PFSK-1 (cell line): ENCODE measurements around the gene IGSF21.

Source experiments
- FOXP2 ChIP-seq: optimal IDR thresholded peaks from 2 replicates; pipeline ENCODE3; 2011; ENCODE audit warnings: borderline replicate concordance, control low read depth, inconsistent platforms; ENCODE audit not compliant: insufficient read depth; ENCODE audit errors: extremely low read length, extremely low read depth
- POLR2AphosphoS5 ChIP-seq: IDR thresholded peaks from 2 replicates; pipeline ENCODE4 v1.6.1; 2012; ENCODE audit warnings: low read depth, mild to moderate bottlenecking, control low read depth, low read length, moderate library complexity
- REST ChIP-seq, 2 experiments: IDR thresholded peaks; 2 replicates each; pipeline versions ENCODE4 v1.6.1 to v1.8.0; 2011 to 2012; ENCODE audit warnings: low read depth in 2 of 2, low read length in 2 of 2, control low read depth in 1 of 2, inconsistent platforms in 1 of 2, mild to moderate bottlenecking in 1 of 2, moderate library complexity in 1 of 2; ENCODE audit not compliant: insufficient read depth in 1 of 2
- SIN3A ChIP-seq: IDR thresholded peaks from 2 replicates; pipeline ENCODE4 v1.6.1; 2012; ENCODE audit warnings: mild to moderate bottlenecking, low read length, moderate library complexity, borderline replicate concordance; ENCODE audit not compliant: insufficient read depth
- TAF1 ChIP-seq: IDR thresholded peaks from 2 replicates; pipeline ENCODE4 v1.6.1; 2012; ENCODE audit warnings: low read length, control low read depth, borderline replicate concordance; ENCODE audit not compliant: insufficient read depth

The IGSF21 gene

GRCh38 chr1:18278946-18279345, 171.3 kb downstream of the IGSF21 start:
- TF ChIP-seq POLR2AphosphoS5: no peak
- TF ChIP-seq TAF1: no peak
- TF ChIP-seq SIN3A: no peak
- no peak for TF ChIP-seq REST (IDR thresholded peaks at IDR 0.05; ENCODE audit: insufficient read depth in 1 of 2, low read depth in 2 of 2, low read length in 2 of 2)
- TF ChIP-seq FOXP2: no peak

DNA sequence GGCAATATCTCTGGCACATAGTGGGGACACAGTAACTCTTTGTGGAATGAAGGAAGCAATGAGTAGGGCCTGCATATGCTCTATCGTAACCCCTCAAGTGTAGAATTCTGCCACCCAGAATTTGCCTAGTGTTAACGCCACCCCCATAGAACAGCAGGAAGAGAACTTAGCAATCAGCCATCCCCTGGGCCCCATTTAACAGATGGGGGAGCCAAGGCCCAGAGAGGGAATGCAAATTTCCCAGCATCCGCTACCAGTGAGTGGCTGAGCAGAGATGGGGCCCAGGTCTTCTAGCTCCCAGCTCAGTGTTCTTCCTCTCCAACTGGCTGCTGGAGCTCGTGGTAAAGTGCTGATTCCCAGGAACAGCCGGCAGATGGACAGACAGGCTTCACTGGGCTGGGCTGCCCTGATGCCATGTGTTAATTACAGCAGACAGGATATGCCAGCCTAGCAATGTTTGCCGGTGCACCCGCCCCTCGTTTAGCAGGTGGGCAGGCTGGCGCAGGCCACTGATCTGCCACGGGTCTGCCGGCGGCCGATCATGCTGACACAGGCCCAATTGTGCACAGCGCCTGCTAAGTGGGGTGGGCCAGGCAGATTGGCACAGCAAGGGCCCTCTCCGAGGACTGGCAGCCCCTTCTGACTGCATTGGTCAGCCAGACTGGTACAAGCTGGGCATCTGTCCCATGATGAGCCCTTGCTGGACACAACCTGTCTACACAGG, 171.9 kb downstream of the IGSF21 start:
- TF ChIP-seq POLR2AphosphoS5 (no peak), TAF1 (no peak), FOXP2 (no peak), SIN3A (no peak), REST (IDR thresholded peaks at IDR 0.05; ENCODE audit: insufficient read depth in 1 of 2, low read depth in 2 of 2, low read length in 2 of 2) (no peak)

DNA sequence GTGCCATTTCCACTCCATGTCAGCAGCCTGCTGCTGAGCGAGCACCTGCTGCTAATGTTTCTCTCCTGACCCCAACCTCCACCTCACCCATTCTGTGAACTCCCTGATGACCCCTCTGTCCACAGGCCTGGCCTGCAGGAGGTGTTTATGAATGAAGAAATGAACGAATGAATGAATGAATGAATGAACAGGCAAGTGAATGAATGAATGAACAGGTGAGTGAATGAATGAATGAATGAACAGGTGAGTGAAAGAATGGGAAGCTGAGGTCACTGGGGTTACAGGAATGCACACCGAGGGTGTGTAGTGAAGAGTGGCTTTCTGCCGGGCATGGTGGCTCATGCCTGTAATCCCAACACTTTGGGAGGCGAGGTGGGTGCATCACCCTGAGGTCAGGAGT, 173.4 kb downstream of the IGSF21 start:
- no peak for TF ChIP-seq SIN3A
- TF ChIP-seq FOXP2: no peak
- TF ChIP-seq POLR2AphosphoS5: no peak
- TF ChIP-seq TAF1: no peak
- no peak for TF ChIP-seq REST (IDR thresholded peaks at IDR 0.05; ENCODE audit: insufficient read depth in 1 of 2, low read depth in 2 of 2, low read length in 2 of 2)

- no peak for TF ChIP-seq POLR2AphosphoS5
- no peak for TF ChIP-seq SIN3A
- no peak for TF ChIP-seq TAF1
- no peak for TF ChIP-seq REST (IDR thresholded peaks at IDR 0.05; ENCODE audit: insufficient read depth in 1 of 2, low read depth in 2 of 2, low read length in 2 of 2)
- no peak for TF ChIP-seq FOXP2
Observed at GRCh38 chr1:18282851-18283600, 175.4 kb downstream of the IGSF21 start.
